ENCODE measurements around the gene PLPP1.

DNA sequence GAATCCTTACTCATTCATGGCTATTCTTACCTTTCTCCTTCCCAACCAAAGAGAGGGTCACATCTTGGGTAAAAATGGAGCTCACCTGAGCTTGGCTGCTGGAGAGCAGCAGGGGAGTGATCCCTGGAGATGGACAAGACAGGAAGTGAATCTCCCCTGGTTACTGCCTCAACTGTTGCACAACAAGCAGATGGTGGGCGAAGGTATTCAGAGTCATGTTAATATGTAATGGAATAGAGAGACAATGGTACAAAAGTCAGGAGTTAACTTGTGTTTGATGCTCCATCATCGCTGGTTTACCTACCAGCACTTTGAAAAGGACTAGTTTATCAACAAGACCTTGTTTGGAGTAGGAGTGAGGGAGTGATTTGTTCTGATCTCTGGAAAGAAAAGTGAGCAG is 13.0 kb upstream of the PLPP1 start:
- TF ChIP-seq, protein P1, sequence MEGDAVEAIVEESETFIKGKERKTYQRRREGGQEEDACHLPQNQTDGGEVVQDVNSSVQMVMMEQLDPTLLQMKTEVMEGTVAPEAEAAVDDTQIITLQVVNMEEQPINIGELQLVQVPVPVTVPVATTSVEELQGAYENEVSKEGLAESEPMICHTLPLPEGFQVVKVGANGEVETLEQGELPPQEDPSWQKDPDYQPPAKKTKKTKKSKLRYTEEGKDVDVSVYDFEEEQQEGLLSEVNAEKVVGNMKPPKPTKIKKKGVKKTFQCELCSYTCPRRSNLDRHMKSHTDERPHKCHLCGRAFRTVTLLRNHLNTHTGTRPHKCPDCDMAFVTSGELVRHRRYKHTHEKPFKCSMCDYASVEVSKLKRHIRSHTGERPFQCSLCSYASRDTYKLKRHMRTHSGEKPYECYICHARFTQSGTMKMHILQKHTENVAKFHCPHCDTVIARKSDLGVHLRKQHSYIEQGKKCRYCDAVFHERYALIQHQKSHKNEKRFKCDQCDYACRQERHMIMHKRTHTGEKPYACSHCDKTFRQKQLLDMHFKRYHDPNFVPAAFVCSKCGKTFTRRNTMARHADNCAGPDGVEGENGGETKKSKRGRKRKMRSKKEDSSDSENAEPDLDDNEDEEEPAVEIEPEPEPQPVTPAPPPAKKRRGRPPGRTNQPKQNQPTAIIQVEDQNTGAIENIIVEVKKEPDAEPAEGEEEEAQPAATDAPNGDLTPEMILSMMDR (IDR thresholded peaks at IDR 0.05; ENCODE audit: insufficient read depth, low read length), result no peak
- TF ChIP-seq SPI1 (IDR thresholded peaks at IDR 0.05; ENCODE audit: borderline replicate concordance, low read depth) (no peak), GABPA (IDR thresholded peaks at IDR 0.05; ENCODE audit: low read depth) (no peak)
